Smooth muscle cell (in vitro differentiated cells): ENCODE measurements around the gene ZP2. TPM values are rescaled to one million over a fixed set of nuclear protein-coding genes. Genes with fewer than 3 reads are reported as not detected.

Experiments
- DNase-seq: peaks from one replicate; lab custom pipeline; 2025; ENCODE audit not compliant: unreplicated experiment; lab: John Stamatoyannopoulos, UW
- H2AFZ ChIP-seq: fragments of 200-600 bp; sonication (generic); 2 replicates; pipeline ENCODE4 v1.6.0; 2016; ENCODE audit warnings: antibody characterized with exemption, low read depth, mild to moderate bottlenecking
- H3F3A ChIP-seq: fragments of 200-600 bp; sonication (generic); 2 replicates; pipeline ENCODE4 v1.6.0; 2017; ENCODE audit warnings: antibody characterized with exemption, low read depth
- H3K27ac ChIP-seq: fragments of 200-600 bp; sonication (generic); 2 replicates; pipeline ENCODE4 v1.5.1; 2016; ENCODE audit warnings: low read depth, mild to moderate bottlenecking
- H3K27me3 ChIP-seq: fragments of 200-600 bp; sonication (generic); 2 replicates; pipeline ENCODE4 v1.6.1; 2016; ENCODE audit warnings: low read depth, mild to moderate bottlenecking
- H3K36me3 ChIP-seq: fragments of 200-600 bp; sonication (generic); 2 replicates; pipeline ENCODE4 v1.5.1; 2016; ENCODE audit warnings: low read depth
- H3K4me1 ChIP-seq: fragments of 200-600 bp; sonication (generic); 2 replicates; pipeline ENCODE4 v1.5.1; 2016; ENCODE audit warnings: low read depth
- H3K4me2 ChIP-seq: fragments of 200-600 bp; sonication (generic); 2 replicates; pipeline ENCODE4 v1.6.0; 2016; ENCODE audit warnings: mild to moderate bottlenecking
- H3K4me3 ChIP-seq: fragments of 200-600 bp; sonication (generic); 2 replicates; pipeline ENCODE4 v1.5.1; 2016; ENCODE audit warnings: mild to moderate bottlenecking
- H3K79me2 ChIP-seq: fragments of 200-600 bp; sonication (generic); 2 replicates; pipeline ENCODE4 v1.6.0; 2016; ENCODE audit warnings: low read depth, mild to moderate bottlenecking
- H3K9ac ChIP-seq: fragments of 200-600 bp; sonication (generic); 2 replicates; pipeline ENCODE4 v1.6.0; 2016; ENCODE audit warnings: low read depth
- H3K9me3 ChIP-seq: fragments of 200-600 bp; sonication (generic); replicated peaks from 2 replicates; pipeline ENCODE4 v1.5.1; 2016; ENCODE audit warnings: low read depth
- H4K20me1 ChIP-seq: fragments of 200-600 bp; sonication (generic); 2 replicates; pipeline ENCODE4 v1.6.0; 2016; ENCODE audit warnings: low read depth
- WGBS: methylation state at CpG from one replicate; pipeline ENCODE4 v1.1.7; 2016; ENCODE audit warnings: low lambda C conversion rate; 5-methylcytosine and 5-hydroxymethylcytosine counted together
- polyA plus RNA-seq: library from polyadenylated mRNA; unstranded; fragments of >200 nt; fragmentation: Nextera tagmentation; extraction: Ambion mirVana; gene quantifications from 2 replicates; pipeline ENCODE4 v1.2.1, GENCODE V29; 2016
- total RNA-seq: library from RNA; depleted of rRNA; stranded (reverse); fragments of >200 nt; gene quantifications from 2 replicates; pipeline ENCODE4 v1.2.3, GENCODE V29; 2014
- TF ChIP-seq, protein P1 (sequence below): fragments of 200-600 bp; sonication (generic); IDR thresholded peaks from 2 replicates; pipeline ENCODE4 v1.5.1; 2017; ENCODE audit warnings: borderline replicate concordance, mild to moderate bottlenecking, antibody characterized with exemption; ENCODE audit not compliant: insufficient read depth, poor library complexity, severe bottlenecking

ZP2 gene
- total and polyA plus RNA-seq, 2 experiments from 2014 or later = not detected

DNA sequence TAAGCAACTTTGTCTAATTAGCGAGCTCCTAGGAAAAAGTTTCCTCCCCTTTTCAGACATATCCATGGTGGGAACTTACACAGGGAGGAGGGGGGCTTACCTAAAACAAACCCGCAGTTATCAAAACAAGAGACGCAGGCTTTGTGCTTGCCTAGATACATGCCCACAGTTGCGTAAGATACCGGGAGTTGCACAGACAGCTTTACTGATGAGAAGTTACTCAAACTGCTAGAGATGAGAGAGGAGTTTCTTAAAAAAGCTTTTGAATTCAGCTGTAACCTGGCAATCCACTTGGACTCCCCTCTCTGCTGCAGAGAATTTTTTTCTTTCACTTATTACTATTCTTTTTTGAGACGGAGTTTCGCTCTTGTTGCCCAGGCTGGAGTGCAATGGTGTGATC lies 6.8 kb upstream of the ZP2 start:
- Histone ChIP-seq H3K4me3 (no peak overlapping the region), H2AFZ (no peak overlapping the region), H3K36me3 (no peaks in the 10 kb centered on the region), H3K4me2 (no peak overlapping the region), H4K20me1 (no peaks in the 10 kb centered on the region), H3K9ac (no peak overlapping the region), H3K79me2 (no peaks in the 10 kb centered on the region), H3F3A (no peaks in the 10 kb centered on the region), H3K27me3 (peaks cover 12% of the 10 kb centered on the region), H3K4me1 (peaks cover 7% of the 10 kb centered on the region), H3K9me3 (no peaks in the 10 kb centered on the region), H3K27ac (no peak overlapping the region)
- TF ChIP-seq, protein P1, sequence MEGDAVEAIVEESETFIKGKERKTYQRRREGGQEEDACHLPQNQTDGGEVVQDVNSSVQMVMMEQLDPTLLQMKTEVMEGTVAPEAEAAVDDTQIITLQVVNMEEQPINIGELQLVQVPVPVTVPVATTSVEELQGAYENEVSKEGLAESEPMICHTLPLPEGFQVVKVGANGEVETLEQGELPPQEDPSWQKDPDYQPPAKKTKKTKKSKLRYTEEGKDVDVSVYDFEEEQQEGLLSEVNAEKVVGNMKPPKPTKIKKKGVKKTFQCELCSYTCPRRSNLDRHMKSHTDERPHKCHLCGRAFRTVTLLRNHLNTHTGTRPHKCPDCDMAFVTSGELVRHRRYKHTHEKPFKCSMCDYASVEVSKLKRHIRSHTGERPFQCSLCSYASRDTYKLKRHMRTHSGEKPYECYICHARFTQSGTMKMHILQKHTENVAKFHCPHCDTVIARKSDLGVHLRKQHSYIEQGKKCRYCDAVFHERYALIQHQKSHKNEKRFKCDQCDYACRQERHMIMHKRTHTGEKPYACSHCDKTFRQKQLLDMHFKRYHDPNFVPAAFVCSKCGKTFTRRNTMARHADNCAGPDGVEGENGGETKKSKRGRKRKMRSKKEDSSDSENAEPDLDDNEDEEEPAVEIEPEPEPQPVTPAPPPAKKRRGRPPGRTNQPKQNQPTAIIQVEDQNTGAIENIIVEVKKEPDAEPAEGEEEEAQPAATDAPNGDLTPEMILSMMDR = no peak
- no peak for DNase-seq
- 84% methylated on average over 7 of the region's 7 CpGs for WGBS

DNA sequence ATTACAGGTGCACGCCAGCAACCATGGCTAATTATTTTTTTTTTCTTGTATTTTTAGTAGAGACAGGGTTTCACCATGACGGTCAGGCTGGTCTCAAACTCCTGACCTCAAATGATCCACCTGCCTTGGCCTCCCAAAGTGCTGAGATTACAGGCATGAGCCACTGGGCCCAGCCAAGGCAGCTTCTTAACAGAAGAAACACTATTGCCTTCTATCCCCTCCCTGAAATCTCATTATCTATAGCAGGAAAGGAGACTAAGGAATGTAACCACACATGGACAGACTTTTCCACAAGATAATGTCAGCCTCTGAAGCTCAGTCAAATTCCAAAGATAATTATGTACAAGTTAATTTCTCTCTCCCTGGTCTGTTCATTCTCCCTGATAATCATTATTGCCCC lies 5.7 kb upstream of the ZP2 start:
- TF ChIP-seq, protein P1 = no peak
- Histone ChIP-seq H3K27ac (no peak overlapping the region), H3K79me2 (no peaks in the 10 kb centered on the region), H4K20me1 (no peaks in the 10 kb centered on the region), H3K4me2 (no peak overlapping the region), H3K36me3 (no peaks in the 10 kb centered on the region), H3K27me3 (peaks cover 12% of the 10 kb centered on the region), H3K4me1 (no peaks in the 10 kb centered on the region), H3F3A (no peaks in the 10 kb centered on the region), H3K9ac (no peak overlapping the region), H2AFZ (no peak overlapping the region), H3K4me3 (no peak overlapping the region), H3K9me3 (no peaks in the 10 kb centered on the region)
- WGBS = 89% methylated on average over 2 of the region's 2 CpGs
- no peak for DNase-seq

DNA sequence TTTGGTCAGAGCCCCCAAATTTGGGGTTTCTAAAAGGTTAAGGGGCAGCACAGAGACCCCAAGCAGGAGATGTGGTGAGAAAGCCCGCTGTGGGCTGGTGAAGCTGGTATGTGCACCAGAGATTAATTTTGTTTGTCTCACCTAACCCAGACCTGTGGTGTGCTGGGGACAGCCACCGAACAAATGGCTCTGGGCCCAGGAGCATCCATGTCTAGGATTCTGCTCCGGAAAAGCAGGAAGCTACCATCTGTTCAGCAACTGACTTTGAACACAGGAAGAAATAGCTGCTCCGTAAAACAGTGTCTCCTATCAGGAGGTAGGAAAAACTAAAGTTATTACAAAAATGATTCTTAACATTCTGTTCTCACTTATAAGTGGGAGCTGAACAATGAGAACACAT lies 2.7 kb upstream of the ZP2 start:
- Histone ChIP-seq H3K79me2 (no peaks in the 10 kb centered on the region), H2AFZ (no peak overlapping the region), H3K4me3 (no peak overlapping the region), H3K9ac (no peak overlapping the region), H3K4me1 (no peaks in the 10 kb centered on the region), H3K27ac (no peak overlapping the region), H3K9me3 (no peaks in the 10 kb centered on the region), H3F3A (no peaks in the 10 kb centered on the region), H3K4me2 (no peak overlapping the region), H3K27me3 (no peaks in the 10 kb centered on the region), H4K20me1 (no peaks in the 10 kb centered on the region), H3K36me3 (no peaks in the 10 kb centered on the region)
- 79% methylated on average over 4 of the region's 4 CpGs for WGBS
- TF ChIP-seq, protein P1 = no peak
- no peak for DNase-seq

DNA sequence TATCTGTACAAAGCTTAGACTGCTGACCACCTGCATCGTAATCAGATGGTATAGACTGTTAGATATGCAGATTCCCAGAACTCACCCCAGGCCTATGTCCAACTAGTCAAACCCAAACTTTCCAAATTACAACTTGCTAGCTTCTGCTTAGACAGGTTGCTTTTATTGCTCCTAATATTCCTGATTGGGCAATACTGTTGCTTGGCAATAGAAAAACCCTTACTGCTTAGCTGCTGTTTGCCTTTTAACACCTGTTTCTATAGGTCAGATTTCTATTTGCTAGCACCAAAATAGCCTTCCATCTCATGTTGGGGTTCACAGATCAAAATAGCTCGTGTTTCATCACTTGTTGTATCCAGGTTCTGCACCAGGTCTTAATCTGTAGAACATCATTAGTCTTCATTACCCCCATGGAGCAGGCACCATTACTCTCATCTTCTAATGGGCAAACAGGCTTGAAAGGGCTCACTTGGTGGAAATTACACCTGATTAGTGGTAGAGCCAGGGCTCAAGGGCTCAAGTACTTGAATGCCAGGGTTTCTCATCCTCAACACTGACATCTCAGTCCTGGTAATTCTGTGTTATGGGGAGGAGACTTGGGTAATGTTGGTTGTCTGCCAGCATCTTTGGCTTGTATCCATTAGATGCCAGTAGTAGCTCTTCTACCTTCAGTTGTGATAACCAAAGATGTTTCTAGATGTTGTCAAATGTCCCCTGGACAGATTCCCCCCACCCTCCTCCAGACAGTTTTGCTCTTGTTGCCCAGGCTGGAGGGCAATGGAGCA lies 2.7 kb downstream of the ZP2 start:
- no peak overlapping the region for H3K4me3 ChIP-seq
- H3K79me2 ChIP-seq = no peaks in the 10 kb centered on the region
- no peaks in the 10 kb centered on the region for H3K36me3 ChIP-seq
- no peaks in the 10 kb centered on the region for H3K4me1 ChIP-seq
- H3K4me2 ChIP-seq = no peak overlapping the region
- H3K9me3 ChIP-seq = no peaks in the 10 kb centered on the region
- no peaks in the 10 kb centered on the region for H4K20me1 ChIP-seq
- H3K27ac ChIP-seq = no peak overlapping the region
- no peaks in the 10 kb centered on the region for H3K27me3 ChIP-seq
- no peaks in the 10 kb centered on the region for H3F3A ChIP-seq
- TF ChIP-seq, protein P1 = no peak
- DNase-seq = no peak
- WGBS = 80% methylated on average over 2 of the region's 2 CpGs
- H2AFZ ChIP-seq = no peak overlapping the region
- H3K9ac ChIP-seq = no peak overlapping the region
